UCSD-AML1 (cell line): ENCODE data around the gene SH3PXD2A.
A peak's percentile ranks its signal among the peaks of the same experiment; 100 is the strongest.
"Not testable (repeated sequence)": the region's sequence is repeated elsewhere in the genome, so short reads cannot be mapped to it uniquely, and the experiment has no call there.

Experiments used
- DNase-seq: peaks from one replicate; lab custom pipeline; 2025; ENCODE audit not compliant: unreplicated experiment; lab: John Stamatoyannopoulos, UW

The SH3PXD2A gene

GRCh38 chr10:103751667-103752290, 103.6 kb downstream of the SH3PXD2A start:
- DNase-seq = no peak

GRCh38 chr10:103750836-103751235, 104.5 kb downstream of the SH3PXD2A start:
- DNase-seq = no peak

- DNase-seq = no peak
Observed at GRCh38 chr10:103749779-103750178, 105.6 kb downstream of the SH3PXD2A start.

- DNase-seq = no peak
Observed at GRCh38 chr10:103748020-103748419, 107.4 kb downstream of the SH3PXD2A start.

- DNase-seq = no peak
Observed at GRCh38 chr10:103747193-103747865, 108.0 kb downstream of the SH3PXD2A start.

- DNase-seq = peak; percentile 33
Observed at GRCh38 chr10:103746598-103746997, 108.8 kb downstream of the SH3PXD2A start.

- peak; percentile 65 for DNase-seq
Observed at GRCh38 chr10:103745341-103746247, 109.8 kb downstream of the SH3PXD2A start.

GRCh38 chr10:103742824-103743223, 112.6 kb downstream of the SH3PXD2A start:
- DNase-seq = no peak

- DNase-seq = no peak
Observed at GRCh38 chr10:103740611-103741010, 114.8 kb downstream of the SH3PXD2A start.

GRCh38 chr10:103739039-103739764, 116.2 kb downstream of the SH3PXD2A start:
- no peak for DNase-seq

GRCh38 chr10:103737735-103738367, 117.5 kb downstream of the SH3PXD2A start:
- DNase-seq = no peak

GRCh38 chr10:103736763-103737162, 118.6 kb downstream of the SH3PXD2A start:
- DNase-seq = no peak

- no peak for DNase-seq
Observed at GRCh38 chr10:103736044-103736443, 119.3 kb downstream of the SH3PXD2A start.

GRCh38 chr10:103734731-103735130, 120.6 kb downstream of the SH3PXD2A start:
- no peak for DNase-seq

GRCh38 chr10:103733045-103733419, 122.3 kb downstream of the SH3PXD2A start:
- no peak for DNase-seq

- no peak for DNase-seq
Observed at GRCh38 chr10:103732339-103733044, 122.9 kb downstream of the SH3PXD2A start.

GRCh38 chr10:103731609-103732270, 123.6 kb downstream of the SH3PXD2A start:
- DNase-seq = no peak

GRCh38 chr10:103731026-103731425, 124.3 kb downstream of the SH3PXD2A start:
- not testable (repeated sequence) for DNase-seq

- no peak for DNase-seq
Observed at GRCh38 chr10:103729851-103730250, 125.5 kb downstream of the SH3PXD2A start.
